H1 (cell line): ENCODE results near the gene INTU. TPM values are rescaled to one million over a fixed set of nuclear protein-coding genes. Genes with fewer than 3 reads are reported as not detected.

Source experiments
- CBX5 ChIP-seq: fragments of 300-800, 300-1000 bp; sonication (generic); IDR thresholded peaks from 2 replicates; pipeline ENCODE4 v1.7.1; 2016; ENCODE audit warnings: antibody characterized with exemption, low read length, low read depth
- CHD1 ChIP-seq: IDR thresholded peaks from 2 replicates; pipeline ENCODE4 v1.6.1; 2012; ENCODE audit warnings: low read depth, low read length, improper control_type of control experiment
- JUND ChIP-seq: IDR thresholded peaks from 2 replicates; pipeline ENCODE4 v1.6.1; 2011; ENCODE audit warnings: mild to moderate bottlenecking, improper control_type of control experiment, low read length
- RAD21 ChIP-seq, 2 experiments: IDR thresholded peaks in 1 of 2; conservative IDR thresholded peaks in 1 of 2; 2 replicates each; pipeline ENCODE4 v1.6.1; 2011; ENCODE audit warnings: low read depth in 2 of 2, low read length in 2 of 2, improper control_type of control experiment in 1 of 2, inconsistent platforms in 1 of 2, mild to moderate bottlenecking in 1 of 2, moderate library complexity in 1 of 2
- SP4 ChIP-seq: IDR thresholded peaks from 2 replicates; pipeline ENCODE4 v1.6.1; 2012; ENCODE audit warnings: low read length, inconsistent platforms
- polyA plus RNA-seq, 7 experiments: library from polyadenylated mRNA; depleted of rRNA in 3 of 7; stranded (reverse) in 5 of 7; unstranded in 2 of 7; fragments of >200 nt in 5 of 7; fragments of 200-250 nt in 2 of 7; gene quantifications; 1 replicate in 5 of 7; 2 replicates in 1 of 7; 4 replicates in 1 of 7; pipeline versions ENCODE4 v1.2.1 to v1.2.3, GENCODE V29; 2011 to 2013; ENCODE audit warnings: missing spikeins in 2 of 7, mixed read lengths in 2 of 7
- total RNA-seq: library from RNA; stranded (reverse); fragmentation: NEBNext Ultra II Directional; extraction: Animal tissue kit (Norgen Biotek cat#: 25700); gene quantifications from 2 replicates; pipeline ENCODE4 v1.2.1, GENCODE V29; 2021
- TF ChIP-seq, protein P1 (sequence below): IDR thresholded peaks from 2 replicates; pipeline ENCODE4 v1.6.1; 2011; ENCODE audit warnings: low read length, improper control_type of control experiment

Gene INTU
- total and polyA plus RNA-seq, 2 of the 8 experiments (the other 6 are each of a cell fraction or from before 2014, with no cell fraction given) = 6.0 to 15.1 TPM

DNA sequence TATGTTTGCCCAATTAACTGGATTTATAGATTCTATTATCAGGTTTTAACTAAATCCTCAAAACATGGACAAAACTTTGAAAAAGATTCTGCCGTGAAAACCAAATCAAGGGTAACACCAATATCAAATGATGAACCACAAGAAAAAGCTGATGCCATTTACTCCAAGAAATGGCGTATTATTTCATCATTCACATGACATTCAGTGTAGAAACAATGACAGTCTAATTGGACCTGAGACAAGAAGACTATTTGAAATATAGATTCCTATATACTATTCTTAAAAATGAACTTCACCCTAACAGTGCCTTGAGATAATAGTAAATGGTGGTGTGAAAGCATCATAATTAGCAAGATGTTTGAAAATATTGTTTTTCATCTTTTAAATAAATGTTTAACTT is 102.2 kb downstream of the INTU start (continued):
- TF ChIP-seq CBX5 (no peak), CHD1 (no peak), SP4 (no peak), JUND (no peak), RAD21 (IDR thresholded peaks at IDR 0.05 in 1 of 2, conservative IDR thresholded peaks at IDR 0.05 in 1 of 2; ENCODE audit: low read depth in 2 of 2, low read length in 2 of 2) (no peak)
- TF ChIP-seq, protein P1, sequence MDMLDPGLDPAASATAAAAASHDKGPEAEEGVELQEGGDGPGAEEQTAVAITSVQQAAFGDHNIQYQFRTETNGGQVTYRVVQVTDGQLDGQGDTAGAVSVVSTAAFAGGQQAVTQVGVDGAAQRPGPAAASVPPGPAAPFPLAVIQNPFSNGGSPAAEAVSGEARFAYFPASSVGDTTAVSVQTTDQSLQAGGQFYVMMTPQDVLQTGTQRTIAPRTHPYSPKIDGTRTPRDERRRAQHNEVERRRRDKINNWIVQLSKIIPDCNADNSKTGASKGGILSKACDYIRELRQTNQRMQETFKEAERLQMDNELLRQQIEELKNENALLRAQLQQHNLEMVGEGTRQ = no peak
- TF ChIP-seq, all 59 proteins: peak for 0
